ENCODE results near the gene CDKN2A.

The CDKN2A gene

DNA sequence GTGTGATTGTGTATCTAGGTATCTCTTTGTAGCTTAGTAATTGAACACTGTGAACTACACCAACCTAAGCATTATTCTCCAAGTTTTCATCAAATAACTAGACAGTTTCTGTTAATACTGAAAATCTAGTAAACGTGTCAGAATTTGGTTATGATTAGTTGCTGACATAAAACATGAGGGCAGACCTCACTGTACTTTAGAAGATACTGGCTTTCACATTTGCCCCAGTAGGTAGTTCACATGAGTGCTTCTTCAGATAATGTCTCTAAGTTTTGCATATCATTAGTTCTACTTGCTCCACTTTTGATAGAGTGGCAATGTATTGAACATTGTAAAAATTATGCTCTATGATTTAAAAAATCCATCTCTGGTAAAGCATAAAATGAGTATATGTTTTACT is 7.8 kb upstream of the CDKN2A start:
- POLR2A ChIA-PET = no interaction called here
- no peak for TF ChIP-seq FOXA1 (IDR thresholded peaks at IDR 0.05)
- TF ChIP-seq L3MBTL2 (conservative IDR thresholded peaks at IDR 0.05) = no peak
- TF ChIP-seq CTBP1 (IDR thresholded peaks at IDR 0.05; ENCODE audit: borderline replicate concordance) = no peak
- no peak for TF ChIP-seq BHLHE40 (IDR thresholded peaks at IDR 0.05; ENCODE audit: borderline replicate concordance)
- no peak for TF ChIP-seq SP1 (IDR thresholded peaks at IDR 0.05)
- no peak for TF ChIP-seq LEF1 (IDR thresholded peaks at IDR 0.05; ENCODE audit: borderline replicate concordance)
- TF ChIP-seq FOXM1 (IDR thresholded peaks at IDR 0.05; ENCODE audit: borderline replicate concordance) = no peak
- TF ChIP-seq NFRKB (IDR thresholded peaks at IDR 0.05) = no peak
- no peak for TF ChIP-seq HDGF (IDR thresholded peaks at IDR 0.05; ENCODE audit: borderline replicate concordance)
- TF ChIP-seq SUZ12 (IDR thresholded peaks at IDR 0.05) = no peak
- TF ChIP-seq ZNF384 (IDR thresholded peaks at IDR 0.05) = no peak
- TF ChIP-seq, protein P1, sequence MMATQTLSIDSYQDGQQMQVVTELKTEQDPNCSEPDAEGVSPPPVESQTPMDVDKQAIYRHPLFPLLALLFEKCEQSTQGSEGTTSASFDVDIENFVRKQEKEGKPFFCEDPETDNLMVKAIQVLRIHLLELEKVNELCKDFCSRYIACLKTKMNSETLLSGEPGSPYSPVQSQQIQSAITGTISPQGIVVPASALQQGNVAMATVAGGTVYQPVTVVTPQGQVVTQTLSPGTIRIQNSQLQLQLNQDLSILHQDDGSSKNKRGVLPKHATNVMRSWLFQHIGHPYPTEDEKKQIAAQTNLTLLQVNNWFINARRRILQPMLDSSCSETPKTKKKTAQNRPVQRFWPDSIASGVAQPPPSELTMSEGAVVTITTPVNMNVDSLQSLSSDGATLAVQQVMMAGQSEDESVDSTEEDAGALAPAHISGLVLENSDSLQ (IDR thresholded peaks at IDR 0.05) = no peak
- no peak for TF ChIP-seq ELF4 (IDR thresholded peaks at IDR 0.05)
- CTCF ChIA-PET = no interaction called here
- no peak for DNase-seq (ENCODE audit: extremely low spot score)

DNA sequence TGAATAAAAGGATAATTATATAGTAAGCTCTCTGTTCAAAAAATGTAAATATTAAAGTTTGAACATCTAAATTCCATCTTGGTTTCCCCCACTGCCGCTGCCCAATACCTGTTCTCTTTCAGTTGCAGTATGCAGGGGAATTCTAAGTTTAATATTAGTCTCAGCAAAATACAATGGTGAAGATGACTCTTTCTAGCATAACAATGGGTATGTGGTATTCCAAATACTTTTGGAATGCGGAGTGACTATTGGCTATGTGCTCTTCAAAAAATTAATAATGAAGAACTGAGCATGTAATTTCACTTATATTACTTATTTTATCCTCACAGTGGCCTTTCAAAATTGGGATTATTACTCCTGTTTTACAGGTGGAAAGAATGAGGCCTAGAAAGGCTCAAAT is 3.8 kb upstream of the CDKN2A start:
- no peak for TF ChIP-seq ZNF384 (IDR thresholded peaks at IDR 0.05)
- no peak for TF ChIP-seq TARDBP (IDR thresholded peaks at IDR 0.05)
- TF ChIP-seq SUZ12 (IDR thresholded peaks at IDR 0.05) = no peak
- TF ChIP-seq HDGF (IDR thresholded peaks at IDR 0.05; ENCODE audit: borderline replicate concordance) = no peak
- TF ChIP-seq CTBP1 (IDR thresholded peaks at IDR 0.05; ENCODE audit: borderline replicate concordance) = no peak
- no peak for TF ChIP-seq FOXA1 (IDR thresholded peaks at IDR 0.05)
- no peak for TF ChIP-seq LEF1 (IDR thresholded peaks at IDR 0.05; ENCODE audit: borderline replicate concordance)
- no peak for TF ChIP-seq NFRKB (IDR thresholded peaks at IDR 0.05)
- no peak for TF ChIP-seq FOXK2 (IDR thresholded peaks at IDR 0.05)
- TF ChIP-seq ELF4 (IDR thresholded peaks at IDR 0.05) = no peak
- no peak for TF ChIP-seq SP1 (IDR thresholded peaks at IDR 0.05)
- no peak for TF ChIP-seq ARNT (IDR thresholded peaks at IDR 0.05)
- TF ChIP-seq L3MBTL2 (conservative IDR thresholded peaks at IDR 0.05) = no peak
- no peak for TF ChIP-seq BHLHE40 (IDR thresholded peaks at IDR 0.05; ENCODE audit: borderline replicate concordance)
- no peak for DNase-seq (ENCODE audit: extremely low spot score)
- POLR2A ChIA-PET = interaction anchor here (1.3 kb wide), 1 partner anchor 11 kb away, joined by 4 read pairs; the partner anchor contains the start of gene CDKN2B
- CTCF ChIA-PET = no interaction called here

DNA sequence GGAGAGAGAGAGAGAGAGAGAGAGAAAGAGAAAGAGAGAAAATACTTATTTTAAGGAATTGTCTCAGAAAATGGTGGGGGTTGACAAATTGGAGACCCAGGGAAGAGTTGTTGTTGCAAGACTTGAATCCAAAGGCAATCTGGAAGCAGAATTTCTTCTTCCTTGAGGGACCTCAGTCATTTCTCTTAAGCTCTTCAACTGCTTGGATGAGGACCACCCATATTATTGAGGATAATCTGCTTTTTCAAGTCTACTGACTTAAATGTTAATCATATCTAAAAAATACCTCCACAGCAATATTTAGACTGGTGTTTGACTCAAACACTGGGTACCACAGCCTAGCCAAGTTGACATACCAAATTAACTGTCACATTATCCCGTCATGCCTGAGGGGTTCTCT is 3.3 kb upstream of the CDKN2A start:
- DNase-seq (ENCODE audit: extremely low spot score) = no peak
- POLR2A ChIA-PET = interaction anchor here (0.7 to 1.3 kb wide), 2 partner anchors 12 to 131 kb away, joined by 3 to 4 read pairs; partner anchors contain the start of gene CDKN2B
- TF ChIP-seq SP1 (IDR thresholded peaks at IDR 0.05) (no peak), SUZ12 (IDR thresholded peaks at IDR 0.05) (no peak), LEF1 (IDR thresholded peaks at IDR 0.05; ENCODE audit: borderline replicate concordance) (no peak), FOXM1 (IDR thresholded peaks at IDR 0.05; ENCODE audit: borderline replicate concordance) (no peak), ARNT (IDR thresholded peaks at IDR 0.05) (no peak), ZNF384 (IDR thresholded peaks at IDR 0.05) (no peak), FOXK2 (IDR thresholded peaks at IDR 0.05) (no peak), ELF4 (IDR thresholded peaks at IDR 0.05) (no peak), NFRKB (IDR thresholded peaks at IDR 0.05) (no peak), FOXA1 (IDR thresholded peaks at IDR 0.05) (no peak), BHLHE40 (IDR thresholded peaks at IDR 0.05; ENCODE audit: borderline replicate concordance) (no peak)
- TF ChIP-seq, protein P1 (IDR thresholded peaks at IDR 0.05) = no peak
- CTCF ChIA-PET = no interaction called here

DNA sequence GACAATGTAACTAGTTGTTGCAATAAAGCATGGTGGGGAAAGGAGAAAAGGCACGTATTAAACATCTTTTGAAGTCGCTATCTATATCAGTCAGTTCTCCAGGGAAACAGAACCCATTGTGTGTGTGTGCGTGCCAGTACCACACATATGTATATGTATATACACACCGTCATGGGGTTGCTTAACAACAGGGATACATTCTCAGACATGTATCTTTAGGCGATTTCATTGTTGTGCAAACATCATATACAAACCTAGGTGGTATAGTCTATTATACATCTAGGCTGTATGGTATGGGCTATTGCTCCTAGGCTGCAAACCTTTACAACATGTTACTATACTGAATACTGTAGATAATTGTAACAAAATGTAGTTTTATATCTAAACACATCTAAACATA is 2.7 kb upstream of the CDKN2A start:
- ChIA-PET POLR2A (interaction anchor here (0.6 to 3.7 kb wide), 5 partner anchors 11 to 247 kb away, joined by 3 to 24 read pairs (median 3); partner anchors contain the start of gene CDKN2B), CTCF (interaction anchor here (1.2 kb wide), 1 partner anchor 11 kb away, joined by 6 read pairs; no protein-coding TSS in a partner anchor)
- TF ChIP-seq TARDBP (IDR thresholded peaks at IDR 0.05) (no peak), L3MBTL2 (conservative IDR thresholded peaks at IDR 0.05) (no peak), ELF4 (IDR thresholded peaks at IDR 0.05) (no peak), NFRKB (IDR thresholded peaks at IDR 0.05) (no peak)
- no peak for DNase-seq (ENCODE audit: extremely low spot score)

DNA sequence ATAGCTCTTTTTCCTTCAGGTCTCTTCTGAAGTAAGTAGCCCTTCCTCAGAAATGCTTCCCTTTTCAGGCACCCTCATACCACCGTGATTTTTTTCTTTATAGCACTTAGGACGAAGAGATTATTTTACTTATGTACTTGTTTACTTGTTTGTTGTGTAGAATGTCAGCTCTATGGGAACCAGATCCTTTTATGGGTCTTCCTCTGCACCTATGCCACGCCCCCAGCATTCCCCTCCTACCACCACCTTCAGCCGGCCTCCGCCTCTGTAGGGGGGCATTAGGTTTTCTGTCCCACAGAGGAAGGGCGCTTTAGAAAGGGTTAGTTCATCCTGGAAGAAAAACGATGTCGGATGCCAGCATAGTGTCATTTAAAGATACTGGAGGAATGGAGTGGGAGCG is 2.2 kb upstream of the CDKN2A start:
- TF ChIP-seq FOXK2 (IDR thresholded peaks at IDR 0.05) = no peak
- no peak for TF ChIP-seq ELF4 (IDR thresholded peaks at IDR 0.05)
- no peak for TF ChIP-seq SP1 (IDR thresholded peaks at IDR 0.05)
- no peak for TF ChIP-seq FOXM1 (IDR thresholded peaks at IDR 0.05; ENCODE audit: borderline replicate concordance)
- TF ChIP-seq ARNT (IDR thresholded peaks at IDR 0.05) = no peak
- TF ChIP-seq CTBP1 (IDR thresholded peaks at IDR 0.05; ENCODE audit: borderline replicate concordance) = no peak
- no peak for TF ChIP-seq ZNF384 (IDR thresholded peaks at IDR 0.05)
- no peak for TF ChIP-seq TARDBP (IDR thresholded peaks at IDR 0.05)
- no peak for TF ChIP-seq LEF1 (IDR thresholded peaks at IDR 0.05; ENCODE audit: borderline replicate concordance)
- TF ChIP-seq NFRKB (IDR thresholded peaks at IDR 0.05) = no peak
- no peak for TF ChIP-seq BHLHE40 (IDR thresholded peaks at IDR 0.05; ENCODE audit: borderline replicate concordance)
- TF ChIP-seq HDGF (IDR thresholded peaks at IDR 0.05; ENCODE audit: borderline replicate concordance) = no peak
- TF ChIP-seq L3MBTL2 (conservative IDR thresholded peaks at IDR 0.05) = no peak
- TF ChIP-seq, protein P1 (IDR thresholded peaks at IDR 0.05) = no peak
- no peak for TF ChIP-seq SUZ12 (IDR thresholded peaks at IDR 0.05)
- POLR2A ChIA-PET = interaction anchor here (0.6 to 3.7 kb wide), 6 partner anchors 12 to 247 kb away, joined by 3 to 24 read pairs (median 3); partner anchors contain the start of gene CDKN2B
- DNase-seq (ENCODE audit: extremely low spot score) = peak; percentile 40
- CTCF ChIA-PET = interaction anchor here (0.5 to 1.2 kb wide), 2 partner anchors 11 to 1997 kb away, joined by 3 to 6 read pairs; no protein-coding TSS in a partner anchor
